Hepatocyte (in vitro differentiated cells): ENCODE results near the gene PRDM16.

Experiments
- CTCF ChIP-seq: fragments of 200-600 bp; sonication (generic); IDR thresholded peaks from 2 replicates; pipeline ENCODE4 v1.5.1; 2016; ENCODE audit warnings: antibody characterized with exemption, mild to moderate bottlenecking; ENCODE audit not compliant: poor library complexity
- EZH2 ChIP-seq: fragments of 200-600 bp; sonication (generic); IDR thresholded peaks from 2 replicates; pipeline ENCODE4 v1.6.1; 2016; ENCODE audit warnings: antibody characterized with exemption, mild to moderate bottlenecking, borderline replicate concordance

- no peak for TF ChIP-seq CTCF
- TF ChIP-seq EZH2: no peak
Measured at GRCh38 chr1:3115275-3116149, 46.5 kb downstream of the PRDM16 start.
